Neural cell (in vitro differentiated cells): ENCODE results near the gene ATG9B. TPM values are rescaled to one million over a fixed set of nuclear protein-coding genes. Genes with fewer than 3 reads are reported as not detected.

Experiments
- H2AFZ ChIP-seq: fragments of 200-600, 300-800 bp; sonication (generic), shearing (Covaris generic); 2 replicates; pipeline ENCODE4 v1.6.0; 2014; ENCODE audit warnings: low read depth, mild to moderate bottlenecking, antibody characterized with exemption, low read length, moderate library complexity
- H3F3A ChIP-seq: fragments of 200-600 bp; shearing (Covaris generic); 2 replicates; pipeline ENCODE4 v1.6.1; 2016; ENCODE audit warnings: mild to moderate bottlenecking, moderate library complexity, mixed read lengths, antibody characterized with exemption, low read length; ENCODE audit not compliant: insufficient read depth, poor library complexity, severe bottlenecking
- H3K27ac ChIP-seq: fragments of 200-600, 300-800 bp; sonication (generic), shearing (Covaris generic); 2 replicates; pipeline ENCODE4 v1.5.1; 2014; ENCODE audit warnings: mild to moderate bottlenecking, low read length, moderate library complexity
- H3K27me3 ChIP-seq: fragments of 300-800, 200-600 bp; sonication (generic), shearing (Covaris generic); 2 replicates; pipeline ENCODE4 v1.6.0; 2014; ENCODE audit warnings: mild to moderate bottlenecking, low read depth, low read length, moderate library complexity; ENCODE audit not compliant: insufficient read depth
- H3K36me3 ChIP-seq: fragments of 300-800, 200-600 bp; sonication (generic), shearing (Covaris generic); 2 replicates; pipeline ENCODE4 v1.5.1; 2014; ENCODE audit warnings: mild to moderate bottlenecking, antibody characterized with exemption, low read length, moderate library complexity; ENCODE audit not compliant: insufficient read depth
- H3K4me2 ChIP-seq: fragments of 300-800, 200-600 bp; sonication (generic), shearing (Covaris generic); 2 replicates; pipeline ENCODE4 v1.6.0; 2014; ENCODE audit warnings: mild to moderate bottlenecking, low read length
- H3K4me3 ChIP-seq: fragments of 300-800, 200-600 bp; sonication (generic), shearing (Covaris generic); 2 replicates; pipeline ENCODE4 v1.5.1; 2014; ENCODE audit warnings: mild to moderate bottlenecking, low read length, moderate library complexity
- H3K79me2 ChIP-seq: fragments of 200-600 bp; shearing (Covaris generic); replicated peaks from 2 replicates; pipeline ENCODE4 v1.6.0; 2014; ENCODE audit warnings: mild to moderate bottlenecking, low read length, moderate library complexity; ENCODE audit not compliant: insufficient read depth
- H3K9ac ChIP-seq: fragments of 300-800, 200-600 bp; sonication (generic), shearing (Covaris generic); 2 replicates; pipeline ENCODE4 v1.6.1; 2016; ENCODE audit warnings: mild to moderate bottlenecking, low read length, mixed read lengths
- H3K9me2 ChIP-seq: fragments of 200-600 bp; shearing (Covaris generic); 2 replicates; pipeline ENCODE4 v1.6.1; 2016; ENCODE audit warnings: mild to moderate bottlenecking, low read length, mixed read lengths; ENCODE audit not compliant: insufficient read depth
- H3K9me3 ChIP-seq: fragments of 200-600, 300-800 bp; sonication (generic), shearing (Covaris generic); 2 replicates; pipeline ENCODE4 v1.6.1; 2016; ENCODE audit warnings: mild to moderate bottlenecking, mixed run types, low read length, moderate library complexity, mixed read lengths
- H4K20me1 ChIP-seq: fragments of 200-600 bp; shearing (Covaris generic); 2 replicates; pipeline ENCODE4 v1.6.1; 2016; ENCODE audit warnings: mild to moderate bottlenecking, mixed run types; ENCODE audit not compliant: insufficient read depth
- CTCF ChIP-seq: fragments of 450-650 bp; IDR thresholded peaks from 2 replicates; pipeline ENCODE4 v1.5.1; 2014; ENCODE audit warnings: antibody characterized with exemption, mild to moderate bottlenecking, moderate library complexity; ENCODE audit not compliant: poor library complexity, severe bottlenecking
- EZH2 ChIP-seq: fragments of 200-600, 300-800 bp; shearing (Covaris generic), sonication (generic); IDR thresholded peaks from 2 replicates; pipeline ENCODE4 v1.6.1; 2014; ENCODE audit warnings: antibody characterized with exemption, low read length, borderline replicate concordance, mild to moderate bottlenecking; ENCODE audit not compliant: insufficient read depth, poor library complexity, severe bottlenecking
- POLR2AphosphoS5 ChIP-seq: IDR thresholded peaks from 2 replicates; pipeline ENCODE4 v1.6.1; 2012
- REST ChIP-seq: IDR thresholded peaks from 2 replicates; pipeline ENCODE4 v1.6.1; 2012; ENCODE audit warnings: borderline replicate concordance
- SMC3 ChIP-seq: fragments of 450-650 bp; conservative IDR thresholded peaks from 2 replicates; pipeline ENCODE4 v1.6.1; 2014; ENCODE audit warnings: antibody characterized with exemption, mild to moderate bottlenecking, moderate library complexity; ENCODE audit not compliant: poor library complexity
- polyA plus RNA-seq: library from polyadenylated mRNA; depleted of rRNA; stranded (reverse); fragments of >200 nt; gene quantifications from 2 replicates; pipeline ENCODE4 v1.2.3, GENCODE V29; 2014

Gene ATG9B
- polyA plus RNA-seq, 1 donor from 2014 or later = 1.4 TPM

GRCh38 chr7:151008511-151009323 is 15.6 kb downstream of the ATG9B start:
- Histone ChIP-seq H3K9ac (no peak overlapping the region), H3K27me3 (no peaks in the 10 kb centered on the region), H3K36me3 (no peaks in the 10 kb centered on the region), H3K4me3 (no peak overlapping the region), H3F3A (no peaks in the 10 kb centered on the region), H2AFZ (no peak overlapping the region), H3K27ac (no peak overlapping the region), H3K9me3 (no peaks in the 10 kb centered on the region), H4K20me1 (no peaks in the 10 kb centered on the region), H3K9me2 (no peaks in the 10 kb centered on the region), H3K79me2 (no peaks in the 10 kb centered on the region), H3K4me2 (no peak overlapping the region)
- peak; percentile 27 for TF ChIP-seq CTCF
- TF ChIP-seq EZH2 = no peak

GRCh38 chr7:151008143-151008510 is 16.2 kb downstream of the ATG9B start:
- Histone ChIP-seq H3K4me2 (no peak overlapping the region), H3K9me3 (no peaks in the 10 kb centered on the region), H2AFZ (no peak overlapping the region), H3K79me2 (no peaks in the 10 kb centered on the region), H3K27ac (no peak overlapping the region), H3K9ac (no peak overlapping the region), H3K4me3 (no peak overlapping the region), H3F3A (no peaks in the 10 kb centered on the region), H3K9me2 (no peaks in the 10 kb centered on the region), H3K36me3 (no peaks in the 10 kb centered on the region), H3K27me3 (no peaks in the 10 kb centered on the region), H4K20me1 (no peaks in the 10 kb centered on the region)
- no peak for TF ChIP-seq EZH2
- TF ChIP-seq POLR2AphosphoS5 = no peak
- TF ChIP-seq CTCF = no peak
- no peak for TF ChIP-seq SMC3
- TF ChIP-seq REST = no peak
